HUES64 (cell line): Measurements from ENCODE around the gene TLR8.

Experiments used
- H3K27ac ChIP-seq: 2 replicates; pipeline ENCODE4 v1.7.0; 2013; ENCODE audit warnings: low read depth, low read length, inconsistent platforms
- H3K27me3 ChIP-seq: 2 replicates; pipeline ENCODE4 v1.6.1; 2013; ENCODE audit warnings: mild to moderate bottlenecking, low read length; ENCODE audit not compliant: insufficient read depth
- H3K36me3 ChIP-seq: 2 replicates; pipeline ENCODE4 v1.6.1; 2013; ENCODE audit warnings: mild to moderate bottlenecking, low read length; ENCODE audit not compliant: insufficient read depth
- H3K4me1 ChIP-seq: 2 replicates; pipeline ENCODE4 v1.6.1; 2013; ENCODE audit warnings: mild to moderate bottlenecking, low read length, moderate library complexity; ENCODE audit not compliant: insufficient read depth
- H3K4me3 ChIP-seq: 2 replicates; pipeline ENCODE4 v1.5.1; 2013; ENCODE audit warnings: mild to moderate bottlenecking, low read length, moderate library complexity
- H3K9ac ChIP-seq: 2 replicates; pipeline ENCODE4 v1.6.1; 2013; ENCODE audit warnings: mild to moderate bottlenecking, low read depth, low read length
- H3K9me3 ChIP-seq: 2 replicates; pipeline ENCODE4 v1.6.1; 2013; ENCODE audit warnings: low read depth, low read length; ENCODE audit not compliant: insufficient read depth
- WGBS: fragments of 150-250, 120-280 bp; methylation state at CpG from one replicate; pipeline ENCODE4 v1.1.7; 2013; ENCODE audit warnings: missing lambda C conversion rate; 5-methylcytosine and 5-hydroxymethylcytosine counted together

TLR8 gene

GRCh38 chrX:12885508-12885907, 20.9 kb upstream of the TLR8 start:
- 88% methylated on average over 5 of the region's 5 CpGs for WGBS
- Histone ChIP-seq H3K4me1 (no peaks in the 10 kb centered on the region), H3K27ac (no peak overlapping the region), H3K9me3 (no peaks in the 10 kb centered on the region), H3K27me3 (no peaks in the 10 kb centered on the region), H3K4me3 (no peak overlapping the region), H3K36me3 (no peaks in the 10 kb centered on the region), H3K9ac (no peak overlapping the region)

GRCh38 chrX:12886545-12886944, 19.9 kb upstream of the TLR8 start:
- no peaks in the 10 kb centered on the region for H3K9me3 ChIP-seq
- no peak overlapping the region for H3K9ac ChIP-seq
- no peak overlapping the region for H3K4me3 ChIP-seq
- 100% methylated on average over 1 of the region's 3 CpGs for WGBS
- H3K36me3 ChIP-seq = no peaks in the 10 kb centered on the region
- no peaks in the 10 kb centered on the region for H3K27me3 ChIP-seq
- H3K4me1 ChIP-seq = no peaks in the 10 kb centered on the region
- H3K27ac ChIP-seq = no peak overlapping the region

GRCh38 chrX:12887141-12887540, 19.3 kb upstream of the TLR8 start:
- 75% methylated on average over 1 of the region's 2 CpGs for WGBS
- H3K9me3 ChIP-seq = no peaks in the 10 kb centered on the region
- no peak overlapping the region for H3K27ac ChIP-seq
- no peaks in the 10 kb centered on the region for H3K4me1 ChIP-seq
- no peaks in the 10 kb centered on the region for H3K36me3 ChIP-seq
- H3K4me3 ChIP-seq = no peak overlapping the region
- H3K9ac ChIP-seq = no peak overlapping the region
- H3K27me3 ChIP-seq = no peaks in the 10 kb centered on the region

GRCh38 chrX:12887767-12888166, 18.7 kb upstream of the TLR8 start:
- no peaks in the 10 kb centered on the region for H3K36me3 ChIP-seq
- no peaks in the 10 kb centered on the region for H3K9me3 ChIP-seq
- H3K27ac ChIP-seq = no peak overlapping the region
- no peak overlapping the region for H3K4me3 ChIP-seq
- H3K27me3 ChIP-seq = no peaks in the 10 kb centered on the region
- H3K4me1 ChIP-seq = no peaks in the 10 kb centered on the region
- 93% methylated on average over 3 of the region's 3 CpGs for WGBS
- no peak overlapping the region for H3K9ac ChIP-seq

DNA sequence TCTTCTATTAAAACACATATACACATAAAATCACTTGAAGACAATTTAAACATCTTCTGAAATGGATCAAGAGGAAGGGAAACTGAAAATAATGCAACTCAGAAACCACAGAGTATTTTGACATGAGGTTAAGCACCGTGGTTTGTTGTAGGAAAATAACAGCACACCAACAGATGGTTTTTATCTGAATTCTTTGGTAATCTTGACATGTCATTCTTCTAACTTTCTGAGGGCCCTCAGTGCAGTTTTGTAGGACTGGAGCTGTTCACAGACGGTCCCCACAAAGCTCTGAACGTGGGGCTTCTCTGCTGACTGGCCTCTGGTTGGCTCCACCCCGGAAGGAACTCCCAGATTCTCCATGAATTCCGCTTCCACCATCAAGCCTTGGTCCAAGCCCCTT, 16.0 kb upstream of the TLR8 start:
- H3K9me3 ChIP-seq = no peaks in the 10 kb centered on the region
- H3K27me3 ChIP-seq = no peaks in the 10 kb centered on the region
- H3K4me3 ChIP-seq = no peak overlapping the region
- H3K4me1 ChIP-seq = no peaks in the 10 kb centered on the region
- no peak overlapping the region for H3K9ac ChIP-seq
- H3K36me3 ChIP-seq = no peaks in the 10 kb centered on the region
- no peak overlapping the region for H3K27ac ChIP-seq
- 93% methylated on average over 5 of the region's 5 CpGs for WGBS

DNA sequence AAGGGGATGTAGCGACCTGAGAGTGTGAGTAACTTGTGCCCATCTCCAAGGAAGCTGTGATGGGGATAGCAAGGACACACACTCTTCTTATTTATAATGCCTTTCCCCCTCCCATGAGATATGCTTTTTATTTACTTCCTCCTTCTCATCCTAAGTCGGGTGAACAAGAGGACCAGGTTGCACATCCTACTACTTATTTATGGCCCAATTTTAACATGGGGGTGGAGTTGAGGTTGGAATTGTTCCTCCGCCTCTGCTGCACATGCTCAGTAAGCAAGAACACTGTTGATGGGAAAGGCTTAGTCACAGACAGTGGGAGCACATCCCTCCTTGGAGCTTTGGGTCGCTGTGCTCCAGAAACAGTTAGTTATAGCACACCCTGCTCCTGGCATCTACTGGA, 15.2 kb upstream of the TLR8 start:
- 94% methylated on average over 2 of the region's 4 CpGs for WGBS
- H3K9ac ChIP-seq = no peak overlapping the region
- no peaks in the 10 kb centered on the region for H3K36me3 ChIP-seq
- no peak overlapping the region for H3K27ac ChIP-seq
- H3K27me3 ChIP-seq = no peaks in the 10 kb centered on the region
- H3K4me1 ChIP-seq = no peaks in the 10 kb centered on the region
- H3K9me3 ChIP-seq = no peaks in the 10 kb centered on the region
- no peak overlapping the region for H3K4me3 ChIP-seq

DNA sequence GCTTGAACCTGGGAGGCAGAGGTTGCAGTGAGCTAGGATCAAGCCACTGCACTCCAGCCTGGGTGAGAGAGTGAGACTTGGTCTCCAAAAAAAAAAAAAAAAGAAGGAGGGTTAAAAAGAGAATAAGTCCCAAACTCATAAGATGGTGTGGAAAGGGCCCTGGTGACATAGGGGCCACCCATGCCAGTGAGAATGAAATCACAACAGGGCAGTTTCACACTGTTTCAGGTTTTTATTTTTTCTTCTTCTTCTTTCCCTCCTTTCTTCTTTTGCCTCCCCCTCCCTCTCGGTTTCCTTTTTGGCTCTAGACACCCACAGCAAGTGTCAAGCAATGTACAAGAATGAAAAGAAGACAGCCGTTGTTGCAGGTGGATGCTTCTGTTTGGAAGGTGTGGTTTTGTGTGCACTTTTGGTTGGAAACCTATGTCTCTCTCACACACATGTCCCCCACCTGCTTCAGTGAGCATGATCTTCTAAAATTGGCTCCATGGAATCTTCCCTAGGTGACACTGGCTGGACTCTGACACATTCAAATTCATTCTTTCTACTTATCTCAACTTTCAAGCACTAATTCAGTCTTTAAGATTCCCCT, 14.4 kb upstream of the TLR8 start:
- Histone ChIP-seq H3K9ac (no peak overlapping the region), H3K4me3 (no peak overlapping the region), H3K27ac (no peak overlapping the region), H3K27me3 (no peaks in the 10 kb centered on the region), H3K9me3 (no peaks in the 10 kb centered on the region), H3K4me1 (no peaks in the 10 kb centered on the region), H3K36me3 (no peaks in the 10 kb centered on the region)
- no CpG with 5 or more reads among the region's 2 CpGs for WGBS

DNA sequence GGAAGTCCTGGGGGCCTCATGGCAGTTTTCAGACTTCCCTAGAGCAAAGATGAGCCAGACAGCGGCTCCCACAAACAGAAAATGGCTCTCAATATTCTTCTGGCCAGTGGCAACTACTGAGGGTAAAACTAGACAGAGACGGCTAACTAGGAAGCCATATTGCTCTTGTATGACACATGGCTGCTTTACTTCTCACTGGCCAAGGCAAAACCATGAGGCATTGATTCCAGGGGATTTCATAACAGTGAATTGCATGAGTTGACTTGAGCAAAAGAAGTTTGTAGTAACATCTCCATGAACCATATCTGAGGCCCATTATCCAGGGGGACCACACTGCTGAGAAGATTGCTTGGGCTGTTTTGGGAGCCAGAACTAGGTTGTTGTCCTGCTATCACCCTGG, 13.7 kb upstream of the TLR8 start:
- no peaks in the 10 kb centered on the region for H3K4me1 ChIP-seq
- H3K36me3 ChIP-seq = no peaks in the 10 kb centered on the region
- H3K27ac ChIP-seq = no peak overlapping the region
- 92% methylated on average over 2 of the region's 2 CpGs for WGBS
- no peaks in the 10 kb centered on the region for H3K9me3 ChIP-seq
- no peak overlapping the region for H3K9ac ChIP-seq
- H3K4me3 ChIP-seq = no peak overlapping the region
- no peaks in the 10 kb centered on the region for H3K27me3 ChIP-seq

- no peaks in the 10 kb centered on the region for H3K9me3 ChIP-seq
- H3K27ac ChIP-seq = no peak overlapping the region
- H3K4me1 ChIP-seq = 0 out of 2 replicates have a peak, but pooled peaks cover 5% of the 10 kb centered on the region
- no peaks in the 10 kb centered on the region for H3K27me3 ChIP-seq
- 57% methylated on average over 6 of the region's 12 CpGs for WGBS
- H3K36me3 ChIP-seq = no peaks in the 10 kb centered on the region
- H3K4me3 ChIP-seq = no peak overlapping the region
- H3K9ac ChIP-seq = no peak overlapping the region
Measured at GRCh38 chrX:12894074-12895030, 12.1 kb upstream of the TLR8 start.

- no peak overlapping the region for H3K4me3 ChIP-seq
- H3K4me1 ChIP-seq = peaks cover 10% of the 10 kb centered on the region; the same call in 1 of the 2 replicates
- 85% methylated on average over 2 of the region's 2 CpGs for WGBS
Measured at GRCh38 chrX:12895866-12896265, 10.6 kb upstream of the TLR8 start.

DNA sequence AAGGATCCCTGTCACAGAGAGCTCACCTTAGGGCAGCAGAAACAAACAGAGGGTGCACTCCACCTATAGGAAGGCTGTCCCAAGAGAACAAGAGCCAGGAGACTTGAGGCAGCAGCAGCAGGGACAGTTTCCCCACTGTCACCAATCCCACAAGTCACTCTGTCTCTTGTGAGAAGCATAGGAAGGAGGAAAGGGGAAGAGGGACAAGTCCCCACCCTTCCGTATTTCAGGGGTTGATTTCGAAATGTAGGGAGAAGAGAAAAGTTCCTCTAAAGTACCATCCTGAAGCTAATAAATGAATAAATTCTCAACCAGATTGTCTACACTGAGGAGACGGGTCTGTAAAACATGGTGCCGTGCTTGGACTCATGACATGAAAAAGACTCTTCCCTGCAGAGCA, 9.5 kb upstream of the TLR8 start:
- no peak overlapping the region for H3K4me3 ChIP-seq
- H3K9ac ChIP-seq = no peak overlapping the region
- no peaks in the 10 kb centered on the region for H3K27me3 ChIP-seq
- H3K4me1 ChIP-seq = peaks cover 10% of the 10 kb centered on the region; the same call in 1 of the 2 replicates
- WGBS = 98% methylated on average over 2 of the region's 4 CpGs
- no peak overlapping the region for H3K27ac ChIP-seq
- no peaks in the 10 kb centered on the region for H3K36me3 ChIP-seq
- H3K9me3 ChIP-seq = no peaks in the 10 kb centered on the region

More at GRCh38 chrX:12895866-12896265, 10.6 kb upstream of the TLR8 start:
- no peaks in the 10 kb centered on the region for H3K36me3 ChIP-seq
- no peaks in the 10 kb centered on the region for H3K27me3 ChIP-seq
- no peak overlapping the region for H3K27ac ChIP-seq
- H3K9me3 ChIP-seq = no peaks in the 10 kb centered on the region
- H3K9ac ChIP-seq = no peak overlapping the region
